ENCODE data around the gene NPAS3.

NPAS3 gene

GRCh38 chr14:33357225-33358010, 418.7 kb downstream of the NPAS3 start:
- TF ChIP-seq ZFHX2 (tag by site-specific recombination; conservative IDR thresholded peaks at IDR 0.05) = peak; percentile 24; the same call in 1 of the 2 replicates
- TF ChIP-seq ZNF18 (tag by site-specific recombination; IDR thresholded peaks at IDR 0.05) = 0 out of 2 replicates have a peak, but pooled peaks have one; percentile 41
- TF ChIP-seq ZNF202 (tag by site-specific recombination; IDR thresholded peaks at IDR 0.05; ENCODE audit: borderline replicate concordance) = no peak
- H3K4me1 ChIP-seq (ENCODE audit: control insufficient read depth, insufficient read depth, low read length) = peaks cover 5% of the 10 kb centered on the region; the same call in 1 of the 2 replicates
- no peak overlapping the region for H3K27ac ChIP-seq (ENCODE audit: extremely low read depth, low read depth, low read length)
- POLR2A ChIA-PET = no interaction called here
- CTCF ChIA-PET = interaction anchor here (0.6 kb wide), 2 partner anchors 32 to 1333 kb away, joined by 3 read pairs; no protein-coding TSS in a partner anchor
- no peaks in the 10 kb centered on the region for H3K36me3 ChIP-seq (ENCODE audit: control insufficient read depth in 2 of 2, insufficient read depth in 1 of 2, low read length in 2 of 2)
- no peaks in the 10 kb centered on the region for H3K9me3 ChIP-seq (ENCODE audit: control insufficient read depth, insufficient read depth, low read depth, low read length)
- no peak overlapping the region for H3K4me3 ChIP-seq (ENCODE audit: low read depth, low read length)

GRCh38 chr14:33359288-33359881, 420.7 kb downstream of the NPAS3 start:
- H3K4me1 ChIP-seq (ENCODE audit: control insufficient read depth, insufficient read depth, low read length) = peaks cover 10% of the 10 kb centered on the region
- H3K4me3 ChIP-seq (ENCODE audit: low read depth, low read length) = no peak overlapping the region
- H3K36me3 ChIP-seq (ENCODE audit: control insufficient read depth in 2 of 2, insufficient read depth in 1 of 2, low read length in 2 of 2) = no peaks in the 10 kb centered on the region
- TF ChIP-seq ZNF600 (tag by site-specific recombination; IDR thresholded peaks at IDR 0.05) = no peak
- no peak for TF ChIP-seq ZBTB1 (tag by site-specific recombination; IDR thresholded peaks at IDR 0.05)
- TF ChIP-seq TRIM28 (IDR thresholded peaks at IDR 0.05; ENCODE audit: borderline replicate concordance, low read length) = 0 out of 2 replicates have a peak, but pooled peaks have one; percentile 19
- no peak for TF ChIP-seq ZFP41 (tag by site-specific recombination; IDR thresholded peaks at IDR 0.05; ENCODE audit: borderline replicate concordance)
- no peak for TF ChIP-seq ZNF292 (tag by site-specific recombination; IDR thresholded peaks at IDR 0.05; ENCODE audit: borderline replicate concordance, low read depth)
- TF ChIP-seq ZNF580 (tag by site-specific recombination; IDR thresholded peaks at IDR 0.05) = 0 out of 2 replicates have a peak, but pooled peaks have one; percentile 57
- H3K9me3 ChIP-seq (ENCODE audit: control insufficient read depth, insufficient read depth, low read depth, low read length) = no peaks in the 10 kb centered on the region
- CTCF ChIA-PET = no interaction called here
- no peak overlapping the region for H3K27ac ChIP-seq (ENCODE audit: extremely low read depth, low read depth, low read length)
- POLR2A ChIA-PET = no interaction called here

- H3K9me3 ChIP-seq (ENCODE audit: control insufficient read depth, insufficient read depth, low read depth, low read length) = no peaks in the 10 kb centered on the region
- peaks cover 11% of the 10 kb centered on the region; the same call in 1 of the 2 replicates for H3K4me1 ChIP-seq (ENCODE audit: control insufficient read depth, insufficient read depth, low read length)
- POLR2A ChIA-PET = no interaction called here
- CTCF ChIA-PET = no interaction called here
- H3K27ac ChIP-seq (ENCODE audit: extremely low read depth, low read depth, low read length) = no peak overlapping the region
- TF ChIP-seq ZNF157 (tag by site-specific recombination; IDR thresholded peaks at IDR 0.05) = no peak
- TF ChIP-seq HOXC10 (CRISPR knock-in tag; IDR thresholded peaks at IDR 0.05) = no peak
- TF ChIP-seq ZNF26 (tag by site-specific recombination; IDR thresholded peaks at IDR 0.05) = no peak
- TF ChIP-seq ZIC2 (tag by site-specific recombination; IDR thresholded peaks at IDR 0.05) = peak; percentile 83
- TF ChIP-seq ZSCAN16 (tag by site-specific recombination; IDR thresholded peaks at IDR 0.05) = no peak
- TF ChIP-seq ZFP69B (tag by site-specific recombination; IDR thresholded peaks at IDR 0.05) = no peak
- H3K4me3 ChIP-seq (ENCODE audit: low read depth, low read length) = no peak overlapping the region
- H3K36me3 ChIP-seq (ENCODE audit: control insufficient read depth in 2 of 2, insufficient read depth in 1 of 2, low read length in 2 of 2) = no peaks in the 10 kb centered on the region
Measured at GRCh38 chr14:33362934-33363333, 424.3 kb downstream of the NPAS3 start.
